ENCODE measurements around the gene SLC19A1. TPM values are rescaled to one million over a fixed set of nuclear protein-coding genes. Genes with fewer than 3 reads are reported as not detected.

The SLC19A1 gene
- polyA plus RNA-seq, 3 donors = 25.0 to 53.0 (median 39.9) TPM

- Histone ChIP-seq H3K9me3 (replicated peaks in 1 of 2; ENCODE audit: control insufficient read depth in 1 of 2, insufficient read depth in 1 of 2, low read length in 2 of 2) (no peaks in the 10 kb centered on the region), H3K36me3 (replicated peaks in 1 of 2; ENCODE audit: control insufficient read depth in 1 of 2, insufficient read depth in 2 of 2, low read length in 2 of 2) (no peaks in the 10 kb centered on the region), H3K4me3 (replicated peaks in 1 of 3; ENCODE audit: low read depth in 2 of 3, low read length in 3 of 3) (no peak overlapping the region), H3K79me2 (ENCODE audit: insufficient read depth, low read length) (no peaks in the 10 kb centered on the region), H3K9ac (ENCODE audit: insufficient read depth, low read length, poor library complexity, severe bottlenecking) (no peak overlapping the region), H3K4me1 (ENCODE audit: control insufficient read depth in 1 of 2, insufficient read depth in 2 of 2, low read length in 2 of 2) (no peaks in the 10 kb centered on the region), H3K27me3 (ENCODE audit: control insufficient read depth in 2 of 2, insufficient read depth in 2 of 2, low read length in 2 of 2) (no peaks in the 10 kb centered on the region), H3K27ac (ENCODE audit: low read depth in 1 of 2, low read length in 2 of 2) (no peak overlapping the region), H3K4me2 (replicated peaks; ENCODE audit: extremely low read depth, low read length, poor library complexity, severe bottlenecking) (no peak overlapping the region), H2AFZ (ENCODE audit: insufficient read depth, low read depth, low read length, poor library complexity, severe bottlenecking) (no peak overlapping the region), H4K20me1 (ENCODE audit: insufficient read depth, low read length) (no peaks in the 10 kb centered on the region)
- Mint-ChIP-seq H3K27ac (no peak overlapping the region), H3K4me3 (no peak overlapping the region), H3K4me1 (no peaks in the 10 kb centered on the region), H3K27me3 (ENCODE audit: low read depth in 3 of 3) (peaks cover 0 to 7% (median 0%) of the 10 kb centered on the region in 3 donors), H3K9me3 (peaks cover 0 to 5% (median 4%) of the 10 kb centered on the region in 7 donors), H3K36me3 (no peaks in the 10 kb centered on the region)
- DNase-seq = no peak
- intact Hi-C loops (cut with micrococcal nuclease) = no loop called here
- WGBS (ENCODE audit: insufficient coverage) = 96% methylated on average over 21 of the region's 22 CpGs
- TF ChIP-seq CTCF (IDR thresholded peaks at IDR 0.05) = no peak
These were observed 45.0 kb downstream of the SLC19A1 start for GRCh38 chr21:45496968-45497845.

- no peaks in the 10 kb centered on the region for H3K27me3 ChIP-seq (ENCODE audit: control insufficient read depth in 2 of 2, insufficient read depth in 2 of 2, low read length in 2 of 2)
- intact Hi-C loops (cut with micrococcal nuclease) = no loop called here
- no peaks in the 10 kb centered on the region for H3K9me3 ChIP-seq (replicated peaks in 1 of 2; ENCODE audit: control insufficient read depth in 1 of 2, insufficient read depth in 1 of 2, low read length in 2 of 2)
- no peaks in the 10 kb centered on the region for H3K4me1 ChIP-seq (ENCODE audit: control insufficient read depth in 1 of 2, insufficient read depth in 2 of 2, low read length in 2 of 2)
- H3K4me1 Mint-ChIP-seq = no peaks in the 10 kb centered on the region
- no peak overlapping the region for H3K4me3 ChIP-seq (replicated peaks in 1 of 3; ENCODE audit: low read depth in 2 of 3, low read length in 3 of 3)
- no peaks in the 10 kb centered on the region for H3K79me2 ChIP-seq (ENCODE audit: insufficient read depth, low read length)
- no peak overlapping the region for H2AFZ ChIP-seq (ENCODE audit: insufficient read depth, low read depth, low read length, poor library complexity, severe bottlenecking)
- H3K9ac ChIP-seq (ENCODE audit: insufficient read depth, low read length, poor library complexity, severe bottlenecking) = no peak overlapping the region
- H3K4me3 Mint-ChIP-seq = no peak overlapping the region
- H3K27ac ChIP-seq (ENCODE audit: low read depth in 1 of 2, low read length in 2 of 2) = no peak overlapping the region
- no peak overlapping the region for H3K4me2 ChIP-seq (replicated peaks; ENCODE audit: extremely low read depth, low read length, poor library complexity, severe bottlenecking)
- no peak overlapping the region for H3K27ac Mint-ChIP-seq
- 91% methylated on average over 16 of the region's 18 CpGs for WGBS (ENCODE audit: insufficient coverage)
- H3K36me3 ChIP-seq (replicated peaks in 1 of 2; ENCODE audit: control insufficient read depth in 1 of 2, insufficient read depth in 2 of 2, low read length in 2 of 2) = no peaks in the 10 kb centered on the region
- peaks cover 0 to 7% (median 2%) of the 10 kb centered on the region in 3 donors for H3K27me3 Mint-ChIP-seq (ENCODE audit: low read depth in 3 of 3)
- peaks cover 0 to 5% (median 4%) of the 10 kb centered on the region in 7 donors for H3K9me3 Mint-ChIP-seq
- DNase-seq = no peak
- no peak for TF ChIP-seq CTCF (IDR thresholded peaks at IDR 0.05)
- no peaks in the 10 kb centered on the region for H3K36me3 Mint-ChIP-seq
- H4K20me1 ChIP-seq (ENCODE audit: insufficient read depth, low read length) = no peaks in the 10 kb centered on the region
These were observed 45.9 kb downstream of the SLC19A1 start for GRCh38 chr21:45496151-45496967.
